Neural cell (in vitro differentiated cells): ENCODE data around the gene SENP3. TPM values are rescaled to one million over a fixed set of nuclear protein-coding genes. Genes with fewer than 3 reads are reported as not detected.

Source experiments
- H2AFZ ChIP-seq: fragments of 200-600, 300-800 bp; sonication (generic), shearing (Covaris generic); 2 replicates; pipeline ENCODE4 v1.6.0; 2014; ENCODE audit warnings: low read depth, mild to moderate bottlenecking, antibody characterized with exemption, low read length, moderate library complexity
- H3F3A ChIP-seq: fragments of 200-600 bp; shearing (Covaris generic); 2 replicates; pipeline ENCODE4 v1.6.1; 2016; ENCODE audit warnings: mild to moderate bottlenecking, moderate library complexity, mixed read lengths, antibody characterized with exemption, low read length; ENCODE audit not compliant: insufficient read depth, poor library complexity, severe bottlenecking
- H3K27ac ChIP-seq: fragments of 200-600, 300-800 bp; sonication (generic), shearing (Covaris generic); 2 replicates; pipeline ENCODE4 v1.5.1; 2014; ENCODE audit warnings: mild to moderate bottlenecking, low read length, moderate library complexity
- H3K27me3 ChIP-seq: fragments of 300-800, 200-600 bp; sonication (generic), shearing (Covaris generic); 2 replicates; pipeline ENCODE4 v1.6.0; 2014; ENCODE audit warnings: mild to moderate bottlenecking, low read depth, low read length, moderate library complexity; ENCODE audit not compliant: insufficient read depth
- H3K36me3 ChIP-seq: fragments of 300-800, 200-600 bp; sonication (generic), shearing (Covaris generic); 2 replicates; pipeline ENCODE4 v1.5.1; 2014; ENCODE audit warnings: mild to moderate bottlenecking, antibody characterized with exemption, low read length, moderate library complexity; ENCODE audit not compliant: insufficient read depth
- H3K4me2 ChIP-seq: fragments of 300-800, 200-600 bp; sonication (generic), shearing (Covaris generic); 2 replicates; pipeline ENCODE4 v1.6.0; 2014; ENCODE audit warnings: mild to moderate bottlenecking, low read length
- H3K4me3 ChIP-seq: fragments of 300-800, 200-600 bp; sonication (generic), shearing (Covaris generic); 2 replicates; pipeline ENCODE4 v1.5.1; 2014; ENCODE audit warnings: mild to moderate bottlenecking, low read length, moderate library complexity
- H3K79me2 ChIP-seq: fragments of 200-600 bp; shearing (Covaris generic); replicated peaks from 2 replicates; pipeline ENCODE4 v1.6.0; 2014; ENCODE audit warnings: mild to moderate bottlenecking, low read length, moderate library complexity; ENCODE audit not compliant: insufficient read depth
- H3K9ac ChIP-seq: fragments of 300-800, 200-600 bp; sonication (generic), shearing (Covaris generic); 2 replicates; pipeline ENCODE4 v1.6.1; 2016; ENCODE audit warnings: mild to moderate bottlenecking, low read length, mixed read lengths
- H3K9me2 ChIP-seq: fragments of 200-600 bp; shearing (Covaris generic); 2 replicates; pipeline ENCODE4 v1.6.1; 2016; ENCODE audit warnings: mild to moderate bottlenecking, low read length, mixed read lengths; ENCODE audit not compliant: insufficient read depth
- H3K9me3 ChIP-seq: fragments of 200-600, 300-800 bp; sonication (generic), shearing (Covaris generic); 2 replicates; pipeline ENCODE4 v1.6.1; 2016; ENCODE audit warnings: mild to moderate bottlenecking, mixed run types, low read length, moderate library complexity, mixed read lengths
- H4K20me1 ChIP-seq: fragments of 200-600 bp; shearing (Covaris generic); 2 replicates; pipeline ENCODE4 v1.6.1; 2016; ENCODE audit warnings: mild to moderate bottlenecking, mixed run types; ENCODE audit not compliant: insufficient read depth
- CTCF ChIP-seq: fragments of 450-650 bp; IDR thresholded peaks from 2 replicates; pipeline ENCODE4 v1.5.1; 2014; ENCODE audit warnings: antibody characterized with exemption, mild to moderate bottlenecking, moderate library complexity; ENCODE audit not compliant: poor library complexity, severe bottlenecking
- EP300 ChIP-seq: fragments of 450-650 bp; conservative IDR thresholded peaks from 2 replicates; pipeline ENCODE4 v1.6.1; 2014; ENCODE audit warnings: antibody characterized with exemption, mild to moderate bottlenecking, moderate library complexity; ENCODE audit not compliant: poor library complexity, severe bottlenecking
- EZH2 ChIP-seq: fragments of 200-600, 300-800 bp; shearing (Covaris generic), sonication (generic); IDR thresholded peaks from 2 replicates; pipeline ENCODE4 v1.6.1; 2014; ENCODE audit warnings: antibody characterized with exemption, low read length, borderline replicate concordance, mild to moderate bottlenecking; ENCODE audit not compliant: insufficient read depth, poor library complexity, severe bottlenecking
- MXI1 ChIP-seq: fragments of 450-650 bp; conservative IDR thresholded peaks from 2 replicates; pipeline ENCODE4 v1.6.1; 2014; ENCODE audit warnings: antibody characterized with exemption, mild to moderate bottlenecking; ENCODE audit not compliant: poor library complexity, severe bottlenecking
- POLR2AphosphoS5 ChIP-seq: IDR thresholded peaks from 2 replicates; pipeline ENCODE4 v1.6.1; 2012
- RAD21 ChIP-seq: fragments of 450-650 bp; conservative IDR thresholded peaks from 2 replicates; pipeline ENCODE4 v1.6.1; 2014; ENCODE audit warnings: antibody characterized with exemption, mild to moderate bottlenecking, moderate library complexity
- REST ChIP-seq: IDR thresholded peaks from 2 replicates; pipeline ENCODE4 v1.6.1; 2012; ENCODE audit warnings: borderline replicate concordance
- TAF1 ChIP-seq: IDR thresholded peaks from 2 replicates; pipeline ENCODE4 v1.6.1; 2012; ENCODE audit warnings: low read depth
- polyA plus RNA-seq: library from polyadenylated mRNA; depleted of rRNA; stranded (reverse); fragments of >200 nt; gene quantifications from 2 replicates; pipeline ENCODE4 v1.2.3, GENCODE V29; 2014

The SENP3 gene
- polyA plus RNA-seq, 1 donor from 2014 or later = 151 TPM

GRCh38 chr17:7570351-7570750 is 8.6 kb downstream of the SENP3 start:
- Histone ChIP-seq H3F3A (no peaks in the 10 kb centered on the region), H3K4me2 (no peak overlapping the region), H3K9me3 (no peaks in the 10 kb centered on the region), H3K9ac (no peak overlapping the region), H3K4me3 (no peak overlapping the region), H3K27me3 (no peaks in the 10 kb centered on the region), H2AFZ (no peak overlapping the region), H3K36me3 (peaks cover 12% of the 10 kb centered on the region), H3K9me2 (no peaks in the 10 kb centered on the region), H4K20me1 (peaks cover 17% of the 10 kb centered on the region), H3K79me2 (peaks cover 26% of the 10 kb centered on the region), H3K27ac (no peak overlapping the region)
- no peak for TF ChIP-seq POLR2AphosphoS5
- TF ChIP-seq REST = no peak
- no peak for TF ChIP-seq EP300

- Histone ChIP-seq H3K36me3 (peaks cover 14% of the 10 kb centered on the region), H3K27ac (peak overlapping the region; percentile 83), H3K79me2 (peaks cover 35% of the 10 kb centered on the region), H3K27me3 (no peaks in the 10 kb centered on the region), H3K9me3 (no peaks in the 10 kb centered on the region), H4K20me1 (peaks cover 30% of the 10 kb centered on the region), H3K4me3 (peak overlapping the region; percentile 100), H3K9me2 (no peaks in the 10 kb centered on the region), H2AFZ (peak overlapping the region; percentile 70), H3K9ac (peak overlapping the region; percentile 67), H3K4me2 (peak overlapping the region; percentile 91), H3F3A (no peaks in the 10 kb centered on the region)
- TF ChIP-seq MXI1 = peak; percentile 97
- TF ChIP-seq RAD21 = no peak
These were observed 10.5 kb downstream of the SENP3 start for GRCh38 chr17:7572338-7572587.

GRCh38 chr17:7572588-7573323 is 11.0 kb downstream of the SENP3 start:
- Histone ChIP-seq H2AFZ (peak overlapping the region; percentile 8), H3K27me3 (no peaks in the 10 kb centered on the region), H3K27ac (peak overlapping the region; percentile 97), H3K9ac (peak overlapping the region; percentile 100), H3K9me3 (no peaks in the 10 kb centered on the region), H3F3A (no peaks in the 10 kb centered on the region), H3K9me2 (no peaks in the 10 kb centered on the region), H4K20me1 (peaks cover 30% of the 10 kb centered on the region), H3K79me2 (peaks cover 35% of the 10 kb centered on the region), H3K4me2 (no peak overlapping the region), H3K4me3 (peak overlapping the region; percentile 100), H3K36me3 (peaks cover 14% of the 10 kb centered on the region)
- TF ChIP-seq EP300 (peak; percentile 41), REST (peak; percentile 77), EZH2 (no peak), RAD21 (no peak), POLR2AphosphoS5 (peak; percentile 98), TAF1 (peak; percentile 93), MXI1 (peak; percentile 88), CTCF (peak; percentile 40)
